H1 (cell line): ENCODE results near the gene KMT2E. TPM values are rescaled to one million over a fixed set of nuclear protein-coding genes. Genes with fewer than 3 reads are reported as not detected.

Source experiments
- CHD7 ChIP-seq: fragments of 300-600 bp; sonication (generic); IDR thresholded peaks from 2 replicates; pipeline ENCODE4 v1.7.1; 2012; ENCODE audit warnings: low read length, moderate library complexity, mild to moderate bottlenecking, inconsistent platforms; ENCODE audit not compliant: insufficient replicate concordance
- CTBP2 ChIP-seq: IDR thresholded peaks from 2 replicates; pipeline ENCODE4 v1.7.0; 2011; ENCODE audit warnings: borderline replicate concordance, mild to moderate bottlenecking, moderate library complexity, mixed read lengths, low read length; ENCODE audit not compliant: insufficient read depth, insufficient read length
- CTCF ChIP-seq, 3 experiments: IDR thresholded peaks; 1 replicate in 2 of 3; 2 replicates in 1 of 3; pipeline versions ENCODE4 v1.5.1 to v1.6.1; 2011; ENCODE audit warnings: low read length in 3 of 3, mild to moderate bottlenecking in 3 of 3, inconsistent platforms in 2 of 3, low read depth in 1 of 3, moderate library complexity in 1 of 3; ENCODE audit not compliant: insufficient read depth in 1 of 3; ENCODE audit errors: control extremely low read depth in 1 of 3
- MAX ChIP-seq: IDR thresholded peaks from 2 replicates; pipeline ENCODE4 v1.6.1; 2012; ENCODE audit warnings: inconsistent platforms
- NRF1 ChIP-seq: IDR thresholded peaks from 2 replicates; pipeline ENCODE4 v1.6.1; 2011; ENCODE audit warnings: mild to moderate bottlenecking, low read depth, low read length, improper control_type of control experiment
- RFX5 ChIP-seq: IDR thresholded peaks from 2 replicates; pipeline ENCODE4 v1.6.1; 2011; ENCODE audit warnings: low read depth, low read length, improper control_type of control experiment, borderline replicate concordance
- polyA plus RNA-seq, 7 experiments: library from polyadenylated mRNA; depleted of rRNA in 3 of 7; stranded (reverse) in 5 of 7; unstranded in 2 of 7; fragments of >200 nt in 5 of 7; fragments of 200-250 nt in 2 of 7; gene quantifications; 1 replicate in 5 of 7; 2 replicates in 1 of 7; 4 replicates in 1 of 7; pipeline versions ENCODE4 v1.2.1 to v1.2.3, GENCODE V29; 2011 to 2013; ENCODE audit warnings: missing spikeins in 2 of 7, mixed read lengths in 2 of 7
- total RNA-seq: library from RNA; stranded (reverse); fragmentation: NEBNext Ultra II Directional; extraction: Animal tissue kit (Norgen Biotek cat#: 25700); gene quantifications from 2 replicates; pipeline ENCODE4 v1.2.1, GENCODE V29; 2021

Gene KMT2E
- total and polyA plus RNA-seq, 2 of the 8 experiments (the other 6 are each of a cell fraction or from before 2014, with no cell fraction given), result 10.9 to 45.0 TPM

- TF ChIP-seq CHD7 (no peak), NRF1 (no peak), CTBP2 (no peak), RFX5 (no peak), MAX (peak; percentile 53), CTCF (IDR thresholded peaks at IDR 0.05; ENCODE audit: control extremely low read depth in 1 of 3, insufficient read depth in 1 of 3, low read depth in 1 of 3, low read length in 3 of 3) (peak; percentile 41 to 61 (median 52))
These were observed 30.1 kb upstream of the KMT2E start (continued) for GRCh38 chr7:104983578-104984539.
